ENCODE results near the gene RNF19B. TPM values are rescaled to one million over a fixed set of nuclear protein-coding genes. Genes with fewer than 3 reads are reported as not detected.
A peak's percentile ranks its signal among the peaks of the same experiment; 100 is the strongest.

RNF19B gene
- total RNA-seq, 1 donor from 2014 or later: 24.6 TPM

DNA sequence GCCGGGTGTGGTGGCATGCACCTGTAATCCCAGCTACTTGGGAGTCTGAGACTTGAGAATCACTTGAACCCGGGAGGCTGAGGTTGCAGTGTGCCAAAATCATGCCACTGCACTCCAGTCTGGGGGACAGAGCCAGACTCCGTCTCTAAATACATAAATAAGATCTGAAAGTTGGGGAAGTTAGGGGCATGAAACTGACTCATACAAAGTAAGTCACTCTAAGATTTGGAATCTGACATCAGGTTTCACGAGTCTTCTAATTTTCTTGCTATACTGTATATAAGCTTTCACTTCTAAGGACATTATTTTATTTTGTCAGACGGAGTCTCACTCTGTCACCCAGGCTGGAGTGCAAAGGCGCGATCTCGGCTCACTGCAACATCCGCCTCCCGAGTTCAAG lies 30.1 kb downstream of the RNF19B start:
- Histone ChIP-seq H3K27me3 (no peaks in the 10 kb centered on the region), H3K36me3 (peaks cover 0 to 26% of the 10 kb centered on the region in 2 donors), H3K4me3 (no peak overlapping the region), H3K27ac (peak overlapping the region; percentile 52), H3K4me1 (peaks cover 20% of the 10 kb centered on the region), H3K9me3 (no peaks in the 10 kb centered on the region)
- DNase-seq (ENCODE audit: extremely low spot score in 2 of 2): no peak
- intact Hi-C loops (cut with DNase I): loop anchor here (5.0 to 10.0 kb wide), 3 partner anchors 70 to 148 kb away; partner anchors contain the start of gene AZIN2
- no peak for TF ChIP-seq POLR2A (IDR thresholded peaks at IDR 0.05)
- TF ChIP-seq, protein P1, sequence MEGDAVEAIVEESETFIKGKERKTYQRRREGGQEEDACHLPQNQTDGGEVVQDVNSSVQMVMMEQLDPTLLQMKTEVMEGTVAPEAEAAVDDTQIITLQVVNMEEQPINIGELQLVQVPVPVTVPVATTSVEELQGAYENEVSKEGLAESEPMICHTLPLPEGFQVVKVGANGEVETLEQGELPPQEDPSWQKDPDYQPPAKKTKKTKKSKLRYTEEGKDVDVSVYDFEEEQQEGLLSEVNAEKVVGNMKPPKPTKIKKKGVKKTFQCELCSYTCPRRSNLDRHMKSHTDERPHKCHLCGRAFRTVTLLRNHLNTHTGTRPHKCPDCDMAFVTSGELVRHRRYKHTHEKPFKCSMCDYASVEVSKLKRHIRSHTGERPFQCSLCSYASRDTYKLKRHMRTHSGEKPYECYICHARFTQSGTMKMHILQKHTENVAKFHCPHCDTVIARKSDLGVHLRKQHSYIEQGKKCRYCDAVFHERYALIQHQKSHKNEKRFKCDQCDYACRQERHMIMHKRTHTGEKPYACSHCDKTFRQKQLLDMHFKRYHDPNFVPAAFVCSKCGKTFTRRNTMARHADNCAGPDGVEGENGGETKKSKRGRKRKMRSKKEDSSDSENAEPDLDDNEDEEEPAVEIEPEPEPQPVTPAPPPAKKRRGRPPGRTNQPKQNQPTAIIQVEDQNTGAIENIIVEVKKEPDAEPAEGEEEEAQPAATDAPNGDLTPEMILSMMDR (IDR thresholded peaks at IDR 0.05): no peak
- no peak for TF ChIP-seq POLR2AphosphoS5 (IDR thresholded peaks at IDR 0.05; ENCODE audit: insufficient read depth in 1 of 2, low read depth in 1 of 2)

DNA sequence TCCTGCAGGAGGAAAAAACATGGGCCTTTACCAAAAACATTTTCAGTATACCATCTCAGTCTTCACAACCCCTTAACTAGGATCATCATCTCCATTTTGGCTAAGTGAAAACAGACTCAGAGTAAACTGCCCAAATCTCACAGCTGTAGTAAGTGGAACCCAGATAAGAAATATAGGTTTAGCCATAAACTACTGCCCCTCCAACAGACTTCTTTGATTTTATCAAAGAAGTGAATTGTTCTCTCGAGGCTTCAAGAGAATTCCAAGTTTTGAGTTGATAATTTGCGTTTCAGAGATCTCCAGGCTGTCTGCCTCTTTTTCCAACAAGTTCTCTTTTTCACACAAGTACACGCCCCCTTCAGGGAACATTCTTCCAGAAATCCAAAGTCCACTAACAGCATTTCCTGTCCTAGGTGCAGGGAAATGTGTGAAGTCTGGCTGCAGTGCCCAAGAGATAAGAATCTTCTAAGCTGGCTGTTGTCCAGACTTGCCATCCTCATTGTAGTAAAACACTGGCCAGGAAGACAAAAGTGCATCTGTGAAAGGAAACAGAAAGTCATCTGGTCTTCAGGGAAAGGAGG lies 30.8 kb downstream of the RNF19B start:
- Histone ChIP-seq H3K27ac (peak overlapping the region; percentile 52), H3K36me3 (peaks cover 0 to 26% of the 10 kb centered on the region in 2 donors), H3K4me3 (no peak overlapping the region), H3K4me1 (peaks cover 14% of the 10 kb centered on the region), H3K9me3 (no peaks in the 10 kb centered on the region), H3K27me3 (no peaks in the 10 kb centered on the region)
- TF ChIP-seq, protein P1 (IDR thresholded peaks at IDR 0.05): peak in 1 of 3 experiments; percentile 10
- TF ChIP-seq POLR2A (IDR thresholded peaks at IDR 0.05) (no peak), POLR2AphosphoS5 (IDR thresholded peaks at IDR 0.05; ENCODE audit: insufficient read depth in 1 of 2, low read depth in 1 of 2) (peak in 1 of 2 donors; percentile 11)
- DNase-seq (ENCODE audit: extremely low spot score in 2 of 2): no peak
- intact Hi-C loops (cut with DNase I): loop anchor here (5.0 to 10.0 kb wide), 3 partner anchors 71 to 148 kb away; partner anchors contain the start of gene AZIN2

DNA sequence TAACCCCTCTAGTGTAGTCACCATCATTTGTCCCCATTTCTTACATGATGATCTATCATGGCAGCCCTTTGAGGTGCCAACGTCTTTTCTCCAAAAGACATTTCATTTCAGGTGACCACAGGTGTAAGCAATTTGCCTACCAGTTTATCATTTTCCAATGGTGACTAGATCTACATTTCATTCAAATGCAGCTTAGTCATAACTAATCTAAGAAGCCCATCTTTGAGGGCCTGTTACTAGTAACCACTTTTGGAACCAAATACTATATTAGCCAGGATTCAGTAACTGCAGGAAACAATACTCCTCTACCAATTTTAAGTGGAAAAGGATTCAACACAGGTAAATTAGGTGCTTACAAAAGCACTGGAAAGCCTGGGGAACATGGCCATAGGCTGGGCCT lies 32.8 kb downstream of the RNF19B start:
- TF ChIP-seq, protein P1 (IDR thresholded peaks at IDR 0.05): no peak
- TF ChIP-seq POLR2A (IDR thresholded peaks at IDR 0.05) (no peak), POLR2AphosphoS5 (IDR thresholded peaks at IDR 0.05; ENCODE audit: insufficient read depth in 1 of 2, low read depth in 1 of 2) (no peak)
- Histone ChIP-seq H3K9me3 (no peaks in the 10 kb centered on the region), H3K27me3 (no peaks in the 10 kb centered on the region), H3K36me3 (peaks cover 0 to 11% of the 10 kb centered on the region in 2 donors), H3K4me3 (no peak overlapping the region), H3K27ac (no peak overlapping the region), H3K4me1 (peaks cover 14% of the 10 kb centered on the region)
- no peak for DNase-seq (ENCODE audit: extremely low spot score in 2 of 2)
- intact Hi-C loops (cut with DNase I): loop anchor here (5.0 to 10.0 kb wide), 3 partner anchors 73 to 151 kb away; partner anchors contain the start of gene AZIN2

DNA sequence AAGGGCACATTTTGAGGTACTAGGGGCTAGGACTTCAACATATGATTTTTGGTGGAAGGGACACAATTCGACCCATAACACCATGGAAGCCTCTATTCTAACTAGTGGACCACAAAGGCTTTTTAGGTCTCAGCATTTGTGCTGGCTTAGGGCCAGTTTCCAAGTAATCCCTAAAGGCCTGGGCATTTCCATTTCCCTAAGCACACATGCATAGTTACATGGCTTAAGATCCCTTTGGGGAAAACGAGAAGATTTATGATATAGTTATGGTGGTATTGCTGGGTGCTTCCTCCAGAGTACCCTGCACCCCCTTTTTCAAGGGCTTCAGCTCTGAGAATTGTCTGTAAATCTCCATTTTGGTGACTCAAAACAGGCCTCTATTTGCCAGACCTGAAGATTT lies 35.2 kb downstream of the RNF19B start:
- intact Hi-C loops (cut with DNase I): no loop called here
- Histone ChIP-seq H3K27ac (no peak overlapping the region), H3K4me3 (no peak overlapping the region), H3K27me3 (no peaks in the 10 kb centered on the region), H3K36me3 (no peaks in the 10 kb centered on the region), H3K9me3 (no peaks in the 10 kb centered on the region), H3K4me1 (peaks cover 16% of the 10 kb centered on the region)
- DNase-seq (ENCODE audit: extremely low spot score in 2 of 2): no peak
- TF ChIP-seq POLR2AphosphoS5 (IDR thresholded peaks at IDR 0.05; ENCODE audit: insufficient read depth in 1 of 2, low read depth in 1 of 2): no peak

DNA sequence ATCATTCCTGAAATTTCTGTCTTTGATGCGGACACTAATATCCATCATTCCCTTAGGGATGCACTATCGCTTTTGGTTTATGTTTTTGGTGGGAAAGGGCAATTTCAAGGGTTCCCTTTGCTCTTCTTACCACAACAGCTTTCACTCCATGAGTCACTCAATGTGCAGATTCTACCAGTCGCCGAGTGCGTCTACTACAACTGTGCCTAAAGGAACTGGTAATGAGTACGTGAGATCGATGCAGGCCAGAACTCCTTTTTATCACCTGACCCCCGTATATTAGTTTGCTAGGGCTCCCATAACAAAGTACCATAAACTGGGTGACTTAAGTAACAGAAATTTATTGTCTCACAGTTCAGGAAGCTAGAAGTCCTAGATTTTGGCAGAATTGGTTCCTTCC lies 35.9 kb downstream of the RNF19B start:
- Histone ChIP-seq H3K27ac (no peak overlapping the region), H3K4me3 (no peak overlapping the region), H3K36me3 (no peaks in the 10 kb centered on the region), H3K4me1 (peaks cover 10% of the 10 kb centered on the region), H3K9me3 (no peaks in the 10 kb centered on the region), H3K27me3 (no peaks in the 10 kb centered on the region)
- intact Hi-C loops (cut with DNase I): no loop called here
- no peak for DNase-seq (ENCODE audit: extremely low spot score in 2 of 2)
- TF ChIP-seq POLR2A (IDR thresholded peaks at IDR 0.05) (no peak), POLR2AphosphoS5 (IDR thresholded peaks at IDR 0.05; ENCODE audit: insufficient read depth in 1 of 2, low read depth in 1 of 2) (no peak)
- TF ChIP-seq, protein P1 (IDR thresholded peaks at IDR 0.05): no peak

Measured in vagina (tissue), 2 donors.